ENCODE measurements around the gene NEUROD2. TPM values are rescaled to one million over a fixed set of nuclear protein-coding genes. Genes with fewer than 3 reads are reported as not detected.

NEUROD2 gene
- total RNA-seq, 2 experiments from 2014 or later, result not detected

DNA sequence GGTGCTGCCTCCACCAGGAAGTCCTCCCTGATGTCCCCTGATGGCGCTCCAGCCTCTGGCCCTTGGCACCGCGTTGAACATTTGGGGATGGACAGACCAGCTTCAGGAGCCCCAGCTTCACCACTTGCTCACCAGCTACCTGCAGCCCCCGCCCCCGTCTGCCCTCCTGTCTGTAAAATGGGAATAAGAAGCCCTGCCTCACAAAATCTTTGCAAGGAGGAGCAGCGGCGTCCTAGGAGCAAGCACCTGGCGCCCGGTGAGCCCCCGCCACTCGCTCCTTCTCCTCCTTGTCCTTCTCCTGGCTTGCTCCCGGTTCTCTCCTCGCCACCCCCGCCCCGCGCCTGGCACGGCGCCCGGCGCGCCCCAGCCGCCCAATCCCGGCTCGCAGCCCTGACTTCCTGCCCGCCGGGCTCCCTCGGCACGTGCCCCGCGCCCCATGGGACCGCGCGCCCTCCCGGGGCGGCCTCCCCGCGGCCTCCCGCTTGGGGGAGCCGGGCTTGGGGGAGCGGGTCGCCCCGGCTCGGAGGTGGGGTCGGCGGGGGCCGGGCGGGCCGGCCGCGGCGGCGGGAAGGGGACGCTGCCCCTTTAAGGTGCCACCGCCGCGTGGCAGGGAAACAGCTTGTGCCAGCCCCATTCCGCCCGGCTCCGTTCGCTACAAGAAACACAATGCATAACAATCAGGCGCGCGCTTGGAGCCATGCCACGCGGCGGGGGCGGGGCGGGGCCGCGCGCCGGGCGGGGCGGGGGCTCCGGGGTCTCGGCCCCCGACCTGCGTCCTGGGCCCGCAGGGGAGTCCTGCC lies 9.9 kb upstream of the NEUROD2 start:
- H3K4me1 Mint-ChIP-seq (ENCODE audit: low read depth), result peaks cover 10% of the 10 kb centered on the region
- POLR2A ChIA-PET, result interaction anchor here (0.7 kb wide), 1 partner anchor 269 kb away, joined by 3 read pairs; no protein-coding TSS in a partner anchor
- H3K4me3 Mint-ChIP-seq, result peak overlapping the region; percentile 67
- peak; percentile 52 for ATAC-seq
- peaks cover 40% of the 10 kb centered on the region for H3K27me3 Mint-ChIP-seq (ENCODE audit: low read depth)
- no peaks in the 10 kb centered on the region for H3K36me3 Mint-ChIP-seq (ENCODE audit: low read depth)
- CTCF ChIA-PET, result interaction anchor here (1.1 to 2.7 kb wide), 3 partner anchors 17 to 37 kb away, joined by 3 to 6 read pairs (median 6); no protein-coding TSS in a partner anchor
- DNase-seq, result peak; percentile 49
- H3K9me3 Mint-ChIP-seq (ENCODE audit: insufficient read depth), result no peaks in the 10 kb centered on the region
- no peak overlapping the region for H3K27ac Mint-ChIP-seq

DNA sequence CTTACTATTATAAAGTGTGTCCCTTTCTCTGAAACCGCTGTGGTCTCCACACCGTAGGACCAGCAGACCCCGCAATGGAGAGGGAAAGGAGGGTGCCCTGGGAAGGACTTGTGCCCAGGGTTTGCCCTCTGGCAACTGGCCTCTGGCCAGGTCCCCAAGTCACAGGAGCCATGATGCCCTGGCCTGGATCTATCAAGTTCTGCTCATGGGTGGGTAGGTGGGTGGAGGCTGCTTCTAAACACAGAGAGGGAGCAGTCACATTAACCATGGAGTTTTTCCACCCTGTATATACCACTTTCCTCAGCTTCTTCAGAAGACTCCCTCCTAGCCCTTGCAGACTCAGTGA lies 9.4 kb upstream of the NEUROD2 start:
- peak overlapping the region; percentile 36 for H3K4me3 Mint-ChIP-seq
- no peak overlapping the region for H3K27ac Mint-ChIP-seq
- POLR2A ChIA-PET, result interaction anchor here (0.7 kb wide), 1 partner anchor 269 kb away, joined by 3 read pairs; no protein-coding TSS in a partner anchor
- H3K9me3 Mint-ChIP-seq (ENCODE audit: insufficient read depth), result no peaks in the 10 kb centered on the region
- CTCF ChIA-PET, result interaction anchor here (1.2 to 2.7 kb wide), 2 partner anchors 18 to 38 kb away, joined by 6 read pairs; no protein-coding TSS in a partner anchor
- peaks cover 4% of the 10 kb centered on the region for H3K4me1 Mint-ChIP-seq (ENCODE audit: low read depth)
- peaks cover 40% of the 10 kb centered on the region for H3K27me3 Mint-ChIP-seq (ENCODE audit: low read depth)
- DNase-seq (no peak), ATAC-seq (no peak)
- no peaks in the 10 kb centered on the region for H3K36me3 Mint-ChIP-seq (ENCODE audit: low read depth)

- Mint-ChIP-seq H3K9me3 (ENCODE audit: insufficient read depth) (no peaks in the 10 kb centered on the region), H3K4me3 (no peak overlapping the region), H3K27me3 (ENCODE audit: low read depth) (peaks cover 41% of the 10 kb centered on the region), H3K36me3 (ENCODE audit: low read depth) (no peaks in the 10 kb centered on the region), H3K4me1 (ENCODE audit: low read depth) (no peaks in the 10 kb centered on the region), H3K27ac (no peak overlapping the region)
- ATAC-seq (no peak), DNase-seq (no peak)
- ChIA-PET POLR2A (no interaction called here), CTCF (interaction anchor here (1.9 to 2.5 kb wide), 2 partner anchors 8 to 38 kb away, joined by 7 to 18 read pairs; no protein-coding TSS in a partner anchor)
These were observed 7.7 kb upstream of the NEUROD2 start for GRCh38 chr17:39615434-39615833.

DNA sequence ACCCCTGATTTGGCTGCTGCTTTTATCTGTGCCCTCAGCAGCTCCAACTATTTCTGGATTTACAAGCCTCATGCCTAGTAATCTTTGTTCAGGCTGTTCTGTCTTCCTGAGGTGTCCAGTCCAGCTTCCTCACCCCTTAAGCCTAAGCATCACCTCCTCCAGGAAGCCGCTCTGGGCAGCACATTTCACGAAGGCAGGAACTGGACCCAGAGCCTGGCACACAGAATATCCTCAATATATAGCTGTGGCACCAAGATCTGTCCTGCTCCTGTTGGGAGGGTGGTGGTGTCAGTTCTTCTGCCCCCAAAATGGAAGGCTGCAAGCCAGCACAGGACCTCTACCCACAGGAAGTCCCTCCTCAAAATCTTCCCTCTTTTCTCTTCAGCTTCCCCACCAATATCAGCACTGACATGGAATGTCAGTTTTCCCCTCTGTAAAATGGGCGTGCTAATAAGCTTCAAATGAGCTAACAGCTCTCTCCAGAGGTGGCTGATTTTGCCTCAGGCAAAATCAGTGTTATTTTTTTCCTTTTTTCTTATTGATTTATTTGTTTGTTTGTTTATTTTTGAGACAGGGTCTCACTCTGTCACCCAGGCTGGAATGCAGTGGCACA lies 6.9 kb upstream of the NEUROD2 start:
- Mint-ChIP-seq H3K27ac (no peak overlapping the region), H3K9me3 (ENCODE audit: insufficient read depth) (no peaks in the 10 kb centered on the region), H3K36me3 (ENCODE audit: low read depth) (no peaks in the 10 kb centered on the region), H3K27me3 (ENCODE audit: low read depth) (peaks cover 41% of the 10 kb centered on the region), H3K4me3 (no peak overlapping the region), H3K4me1 (ENCODE audit: low read depth) (no peaks in the 10 kb centered on the region)
- no peak for DNase-seq
- ChIA-PET CTCF (interaction anchor here (0.9 to 2.5 kb wide), 4 partner anchors 9 to 67 kb away, joined by 3 to 18 read pairs (median 6); no protein-coding TSS in a partner anchor), POLR2A (no interaction called here)
- ATAC-seq, result no peak

DNA sequence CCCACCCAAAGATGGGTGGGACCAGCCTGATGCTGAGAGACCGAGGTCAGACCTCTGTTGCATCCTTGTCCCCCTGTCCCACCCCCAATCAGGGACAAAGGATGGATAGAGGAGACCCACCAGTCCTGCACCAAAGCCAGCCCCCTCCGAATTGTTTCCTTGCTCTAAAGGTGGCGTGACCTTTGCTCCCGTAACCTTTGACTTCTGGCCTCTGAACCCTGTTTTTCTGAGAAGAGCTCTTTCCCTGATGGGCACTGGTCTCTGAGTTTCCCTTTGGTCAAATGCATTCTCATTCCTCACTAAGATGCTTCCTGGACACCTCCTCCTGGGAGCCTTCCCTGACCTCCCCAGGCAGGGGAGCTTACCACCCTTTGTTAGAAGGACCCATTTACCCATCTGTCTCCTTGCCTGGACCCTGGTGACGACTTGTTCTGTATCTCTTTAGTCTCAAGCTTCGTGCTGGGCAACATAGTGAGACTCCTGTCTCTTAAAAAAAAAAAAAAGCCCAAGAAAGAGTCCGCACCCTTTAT lies 5.3 kb upstream of the NEUROD2 start:
- DNase-seq (no peak), ATAC-seq (no peak)
- H3K4me3 Mint-ChIP-seq, result no peak overlapping the region
- H3K9me3 Mint-ChIP-seq (ENCODE audit: insufficient read depth), result no peaks in the 10 kb centered on the region
- H3K27me3 Mint-ChIP-seq (ENCODE audit: low read depth), result peaks cover 48% of the 10 kb centered on the region
- CTCF ChIA-PET, result interaction anchor here (1.3 to 2.7 kb wide), 3 partner anchors 9 to 22 kb away, joined by 5 to 18 read pairs (median 14); no protein-coding TSS in a partner anchor
- no peaks in the 10 kb centered on the region for H3K36me3 Mint-ChIP-seq (ENCODE audit: low read depth)
- POLR2A ChIA-PET, result no interaction called here
- no peak overlapping the region for H3K27ac Mint-ChIP-seq
- no peaks in the 10 kb centered on the region for H3K4me1 Mint-ChIP-seq (ENCODE audit: low read depth)

DNA sequence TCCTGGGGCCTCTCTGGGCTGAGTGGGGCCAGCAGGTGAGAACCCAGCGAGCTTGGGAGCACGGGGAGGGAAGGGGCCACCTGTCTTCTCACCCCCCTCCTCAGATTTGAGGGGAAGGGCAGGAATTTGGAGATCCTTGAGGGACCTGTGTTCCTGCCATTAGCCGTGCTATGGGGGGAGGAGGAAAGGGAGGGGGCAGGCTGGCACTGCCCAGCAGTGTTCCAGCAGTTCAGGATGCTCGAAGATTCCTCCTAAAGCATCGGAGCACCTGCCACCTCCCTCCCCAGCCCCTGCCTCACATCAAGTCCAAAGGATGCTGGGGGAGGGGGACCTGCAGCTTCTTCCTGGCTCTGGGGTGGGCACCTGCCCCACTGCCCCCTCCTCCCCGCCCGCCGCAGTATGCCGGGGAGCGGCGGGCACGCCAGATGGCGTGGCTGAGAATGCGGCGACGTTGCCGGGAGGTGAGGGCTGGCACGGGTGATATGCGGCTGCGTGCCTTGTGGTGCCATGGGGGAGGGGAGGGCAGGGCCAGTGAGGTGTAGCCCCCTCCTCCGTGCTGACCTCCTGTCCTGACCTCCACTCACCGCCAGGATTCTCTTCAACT lies 4.7 kb upstream of the NEUROD2 start:
- peaks cover 49% of the 10 kb centered on the region for H3K27me3 Mint-ChIP-seq (ENCODE audit: low read depth)
- H3K4me3 Mint-ChIP-seq, result no peak overlapping the region
- POLR2A ChIA-PET, result no interaction called here
- no peaks in the 10 kb centered on the region for H3K9me3 Mint-ChIP-seq (ENCODE audit: insufficient read depth)
- H3K4me1 Mint-ChIP-seq (ENCODE audit: low read depth), result peaks cover under 1% of the 10 kb centered on the region
- H3K27ac Mint-ChIP-seq, result no peak overlapping the region
- H3K36me3 Mint-ChIP-seq (ENCODE audit: low read depth), result no peaks in the 10 kb centered on the region
- CTCF ChIA-PET, result interaction anchor here (1.3 to 2.7 kb wide), 2 partner anchors 9 to 22 kb away, joined by 5 to 14 read pairs; no protein-coding TSS in a partner anchor
- DNase-seq (no peak), ATAC-seq (no peak)

GRCh38 chr17:39611401-39612112 lies 3.8 kb upstream of the NEUROD2 start:
- DNase-seq (no peak), ATAC-seq (no peak)
- Mint-ChIP-seq H3K27ac (no peak overlapping the region), H3K27me3 (ENCODE audit: low read depth) (peaks cover 47% of the 10 kb centered on the region), H3K9me3 (ENCODE audit: insufficient read depth) (no peaks in the 10 kb centered on the region), H3K4me3 (no peak overlapping the region), H3K4me1 (ENCODE audit: low read depth) (peaks cover 4% of the 10 kb centered on the region), H3K36me3 (ENCODE audit: low read depth) (no peaks in the 10 kb centered on the region)
- POLR2A ChIA-PET, result no interaction called here
- CTCF ChIA-PET, result interaction anchor here (2.7 kb wide), 1 partner anchor 10 kb away, joined by 14 read pairs; no protein-coding TSS in a partner anchor

GRCh38 chr17:39609416-39610025 lies 1.8 kb upstream of the NEUROD2 start:
- Mint-ChIP-seq H3K36me3 (ENCODE audit: low read depth) (no peaks in the 10 kb centered on the region), H3K4me1 (ENCODE audit: low read depth) (peaks cover 10% of the 10 kb centered on the region), H3K27me3 (ENCODE audit: low read depth) (peaks cover 44% of the 10 kb centered on the region), H3K4me3 (no peak overlapping the region), H3K9me3 (ENCODE audit: insufficient read depth) (no peaks in the 10 kb centered on the region), H3K27ac (no peak overlapping the region)
- ATAC-seq, result no peak
- no peak for DNase-seq
- CTCF ChIA-PET, result no interaction called here
- POLR2A ChIA-PET, result no interaction called here

- POLR2A ChIA-PET, result no interaction called here
- H3K9me3 Mint-ChIP-seq (ENCODE audit: insufficient read depth), result no peaks in the 10 kb centered on the region
- H3K4me1 Mint-ChIP-seq (ENCODE audit: low read depth), result peaks cover 12% of the 10 kb centered on the region
- CTCF ChIA-PET, result no interaction called here
- no peak for ATAC-seq
- H3K4me3 Mint-ChIP-seq, result no peak overlapping the region
- no peak overlapping the region for H3K27ac Mint-ChIP-seq
- no peak for DNase-seq
- H3K36me3 Mint-ChIP-seq (ENCODE audit: low read depth), result no peaks in the 10 kb centered on the region
- H3K27me3 Mint-ChIP-seq (ENCODE audit: low read depth), result peaks cover 52% of the 10 kb centered on the region
These were observed 642 bp upstream of the NEUROD2 start for GRCh38 chr17:39608142-39608981.

- CTCF ChIA-PET, result no interaction called here
- H3K4me3 Mint-ChIP-seq, result no peak overlapping the region
These were observed 466 bp downstream of the NEUROD2 start for GRCh38 chr17:39607057-39607850.

More at GRCh38 chr17:39607057-39607850, 466 bp downstream of the NEUROD2 start:
- H3K27me3 Mint-ChIP-seq (ENCODE audit: low read depth), result peaks cover 59% of the 10 kb centered on the region
- no peaks in the 10 kb centered on the region for H3K36me3 Mint-ChIP-seq (ENCODE audit: low read depth)
- ATAC-seq (no peak), DNase-seq (no peak)
- H3K27ac Mint-ChIP-seq, result no peak overlapping the region
- no peaks in the 10 kb centered on the region for H3K9me3 Mint-ChIP-seq (ENCODE audit: insufficient read depth)
- H3K4me1 Mint-ChIP-seq (ENCODE audit: low read depth), result peaks cover 12% of the 10 kb centered on the region
- POLR2A ChIA-PET, result interaction anchor here (0.7 kb wide), 1 partner anchor 12 kb away, joined by 3 read pairs; no protein-coding TSS in a partner anchor

Data from activated CD8-positive, alpha-beta T cell treated with anti-CD3 and anti-CD28 coated beads, Interleukin-2, amount 10 ng/mL, durations not matched to agents 7 days and 5 days (primary cell).